ENCODE measurements around the gene TMPRSS6.

TMPRSS6 gene

GRCh38 chr22:37139762-37140161, 30.2 kb upstream of the TMPRSS6 start:
- DNase-seq: no peak

- no peak for DNase-seq
Measured at GRCh38 chr22:37138849-37139561, 29.5 kb upstream of the TMPRSS6 start.

- no peak for DNase-seq
Measured at GRCh38 chr22:37137903-37138665, 28.6 kb upstream of the TMPRSS6 start.

- no peak for DNase-seq
Measured at GRCh38 chr22:37137131-37137530, 27.6 kb upstream of the TMPRSS6 start.

GRCh38 chr22:37135023-37135422, 25.5 kb upstream of the TMPRSS6 start:
- DNase-seq: no peak

GRCh38 chr22:37133304-37134018, 23.9 kb upstream of the TMPRSS6 start:
- no peak for DNase-seq

GRCh38 chr22:37132773-37133172, 23.3 kb upstream of the TMPRSS6 start:
- no peak for DNase-seq

GRCh38 chr22:37129866-37130441, 20.4 kb upstream of the TMPRSS6 start:
- no peak for DNase-seq

- DNase-seq: no peak
Measured at GRCh38 chr22:37128555-37129281, 19.2 kb upstream of the TMPRSS6 start.

GRCh38 chr22:37127350-37127878, 17.9 kb upstream of the TMPRSS6 start:
- DNase-seq: no peak

- peak; percentile 43 for DNase-seq
Measured at GRCh38 chr22:37126882-37127281, 17.4 kb upstream of the TMPRSS6 start.

GRCh38 chr22:37126383-37126782, 16.9 kb upstream of the TMPRSS6 start:
- no peak for DNase-seq

GRCh38 chr22:37123649-37124048, 14.1 kb upstream of the TMPRSS6 start:
- no peak for DNase-seq

- no peak for DNase-seq
Measured at GRCh38 chr22:37122598-37123180, 13.2 kb upstream of the TMPRSS6 start.

- DNase-seq: peak; percentile 98
Measured at GRCh38 chr22:37121887-37122591, 12.5 kb upstream of the TMPRSS6 start.

GRCh38 chr22:37120569-37121340, 11.2 kb upstream of the TMPRSS6 start:
- DNase-seq: no peak

GRCh38 chr22:37119872-37120271, 10.4 kb upstream of the TMPRSS6 start:
- no peak for DNase-seq

GRCh38 chr22:37118083-37118482, 8.6 kb upstream of the TMPRSS6 start:
- no peak for DNase-seq

GRCh38 chr22:37117092-37117491, 7.6 kb upstream of the TMPRSS6 start:
- no peak for DNase-seq

GRCh38 chr22:37115032-37115431, 5.5 kb upstream of the TMPRSS6 start:
- no peak for DNase-seq

- no peak for DNase-seq
Measured at GRCh38 chr22:37113757-37114156, 4.2 kb upstream of the TMPRSS6 start.
